Right hindlimb (tissue), 1 donor: ENCODE measurements around the gene UMAD1.
"Not testable (repeated sequence)": the region's sequence is repeated elsewhere in the genome, so short reads cannot be mapped to it uniquely, and the experiment has no call there.

Source experiments
- DNase-seq: peaks from one replicate; pipeline ENCODE4 v3.0.0-alpha.2; 2018

Gene UMAD1

GRCh38 chr7:7808156-7808555 lies 167.6 kb downstream of the UMAD1 start:
- DNase-seq, result no peak

DNA sequence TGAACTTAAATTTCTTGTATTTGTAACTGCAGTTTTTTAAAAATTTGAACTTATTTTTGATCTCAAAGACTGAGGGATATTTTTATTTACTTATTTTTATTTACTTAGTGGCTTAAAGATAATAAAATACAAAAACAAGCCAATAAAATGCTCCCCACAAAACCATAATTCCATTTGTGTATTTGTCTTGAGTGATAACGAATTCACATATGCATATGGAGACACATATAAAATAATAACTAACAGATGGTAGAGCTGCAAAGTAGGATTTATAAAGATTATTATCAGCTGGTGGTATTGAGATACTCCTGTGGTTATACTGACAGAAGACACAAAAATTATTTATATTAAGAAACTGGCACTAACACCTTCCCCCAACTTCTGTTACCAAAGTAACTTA lies 168.1 kb downstream of the UMAD1 start:
- no peak for DNase-seq

DNA sequence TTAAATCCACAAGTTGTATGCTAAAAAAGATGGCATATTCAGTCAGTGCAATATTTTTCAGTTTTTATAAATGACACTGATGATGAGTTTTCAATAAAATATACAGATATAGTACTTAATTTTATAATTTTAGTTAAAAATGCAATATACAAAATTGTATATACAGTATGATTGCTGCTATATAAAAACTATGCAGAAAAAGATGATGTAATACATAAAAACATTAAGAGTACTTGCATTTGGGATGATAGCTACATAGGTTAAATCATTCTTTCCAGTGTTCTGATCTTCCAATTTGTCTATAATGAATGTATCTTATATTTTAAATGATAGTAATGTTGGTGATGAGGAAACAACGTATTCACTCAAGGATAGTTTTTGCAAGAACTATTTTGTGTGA lies 169.8 kb downstream of the UMAD1 start:
- DNase-seq, result no peak

DNA sequence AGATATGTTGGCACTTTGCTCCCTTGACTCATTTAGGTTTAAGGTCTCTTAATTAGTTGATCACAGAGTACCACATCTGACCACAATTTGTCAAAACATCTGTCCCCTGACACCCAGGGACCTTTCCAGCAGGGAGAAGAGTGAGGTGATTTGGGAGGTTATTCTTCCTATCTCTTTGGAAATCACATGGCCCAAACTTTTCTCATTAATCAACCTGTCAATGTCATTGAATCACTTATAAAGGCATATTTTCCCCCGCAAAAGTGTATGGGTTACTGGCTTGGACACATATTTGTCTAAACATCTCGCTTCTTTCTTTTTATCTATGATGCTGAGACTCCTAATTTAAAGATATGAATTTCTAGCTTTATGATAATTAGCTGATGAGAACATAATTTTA lies 170.3 kb downstream of the UMAD1 start:
- DNase-seq, result no peak

DNA sequence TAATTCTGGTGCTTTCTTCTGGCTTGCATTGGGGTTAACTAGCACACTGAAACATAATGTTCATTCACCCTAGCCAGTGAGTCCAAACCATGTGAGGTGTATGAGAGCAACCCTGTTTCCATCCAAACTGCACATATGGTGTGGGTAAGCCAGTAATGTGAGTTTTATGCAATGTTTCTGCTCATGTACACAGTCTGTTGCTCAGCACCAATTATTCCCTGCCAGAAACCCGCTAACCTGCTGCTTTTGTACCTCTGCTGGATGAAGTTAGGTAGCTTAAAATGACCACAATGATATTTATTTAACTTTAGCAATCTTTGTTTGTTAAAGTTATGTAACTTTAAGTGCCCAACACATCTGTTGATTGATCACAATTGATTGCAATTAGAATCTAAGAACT lies 171.6 kb downstream of the UMAD1 start:
- DNase-seq, result no peak

GRCh38 chr7:7815395-7815794 lies 174.8 kb downstream of the UMAD1 start:
- DNase-seq, result no peak

DNA sequence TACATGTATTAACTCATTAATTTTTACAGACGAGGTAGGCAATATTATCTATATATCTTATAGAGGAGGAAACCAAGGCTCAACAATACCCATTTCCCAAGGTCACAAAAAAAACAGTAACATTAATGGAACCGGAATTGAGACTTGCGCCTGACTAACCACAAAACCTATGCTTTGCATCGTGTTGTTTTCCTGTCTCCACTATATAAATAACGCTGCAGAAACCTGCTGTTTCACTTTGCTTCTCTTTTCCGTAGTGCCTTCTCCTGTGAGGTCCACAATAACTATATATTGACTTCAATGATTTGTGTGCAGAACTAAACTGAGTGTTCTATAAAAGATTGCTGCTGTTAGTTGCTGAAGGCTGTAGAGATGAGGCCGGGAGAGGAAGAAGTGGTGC lies 175.5 kb downstream of the UMAD1 start:
- no peak for DNase-seq

DNA sequence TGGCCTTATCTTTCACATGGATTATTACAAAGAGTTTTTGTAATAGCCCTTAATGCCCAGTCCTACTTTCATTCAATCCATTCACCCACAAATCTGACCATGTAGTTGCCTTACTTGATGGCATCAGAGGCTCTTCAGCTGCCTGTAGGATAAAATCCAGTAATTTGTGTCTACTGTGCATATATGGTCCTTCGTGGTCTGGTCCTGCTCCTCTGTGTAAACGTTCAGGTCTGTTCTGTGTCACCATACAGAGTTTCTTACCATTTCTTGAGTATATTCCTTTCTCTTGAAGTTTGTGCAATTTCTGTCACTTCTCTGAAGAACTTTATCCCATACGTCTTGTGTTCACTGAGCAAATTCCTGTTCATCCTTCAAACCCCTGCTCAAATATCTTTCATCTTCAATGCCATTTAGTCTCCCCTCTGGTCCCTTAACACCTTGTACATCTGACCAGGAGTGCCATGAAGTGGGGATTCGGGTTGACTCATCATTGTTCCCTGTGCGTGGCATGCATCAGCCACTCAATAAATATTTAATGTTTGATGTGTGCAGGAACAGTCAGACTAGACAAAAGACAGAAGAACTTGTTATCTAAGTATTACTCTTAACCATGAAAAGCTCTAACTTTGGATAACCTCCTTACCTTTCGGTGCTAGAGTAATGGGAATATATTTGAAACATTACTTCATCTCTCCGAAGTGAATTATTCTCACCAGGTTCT lies 176.4 kb downstream of the UMAD1 start:
- no peak for DNase-seq

DNA sequence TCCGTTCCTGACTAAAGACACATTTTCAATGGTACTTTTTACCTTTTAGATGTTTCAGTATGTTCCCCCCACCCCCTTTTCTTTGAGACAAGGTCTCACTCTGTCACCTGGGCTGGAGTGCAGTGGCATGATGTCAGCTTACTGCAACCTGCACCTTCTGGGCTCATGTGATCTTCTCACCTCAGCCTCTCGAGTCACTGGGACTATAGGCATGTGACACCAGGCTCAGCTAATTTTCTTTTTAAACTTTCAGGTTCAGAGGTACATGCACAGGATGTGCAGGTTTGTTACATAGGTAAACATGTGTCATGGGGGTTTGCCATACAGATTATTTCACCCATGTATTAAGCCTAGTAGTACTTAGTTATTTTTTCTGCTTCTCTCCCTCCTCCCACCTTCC lies 177.2 kb downstream of the UMAD1 start:
- DNase-seq, result no peak

DNA sequence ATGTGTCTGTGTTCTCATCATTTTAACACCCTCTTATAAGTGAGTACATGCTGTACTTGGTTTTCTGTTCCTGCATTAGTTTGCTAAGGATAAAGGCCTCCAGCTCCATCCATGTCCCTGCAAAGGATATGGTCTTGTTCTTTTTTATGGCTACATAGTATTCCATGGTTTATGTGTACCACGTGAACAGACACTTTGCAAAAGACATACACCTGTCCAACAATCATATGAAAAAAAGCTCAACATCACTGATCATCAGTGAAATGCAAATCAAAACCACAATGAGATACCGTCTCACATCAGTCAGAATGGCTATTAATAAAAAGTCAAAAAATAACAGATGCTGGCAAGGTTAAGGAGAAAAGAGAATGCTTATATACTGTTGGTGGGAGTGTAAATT lies 177.6 kb downstream of the UMAD1 start:
- DNase-seq, result not testable (repeated sequence)

DNA sequence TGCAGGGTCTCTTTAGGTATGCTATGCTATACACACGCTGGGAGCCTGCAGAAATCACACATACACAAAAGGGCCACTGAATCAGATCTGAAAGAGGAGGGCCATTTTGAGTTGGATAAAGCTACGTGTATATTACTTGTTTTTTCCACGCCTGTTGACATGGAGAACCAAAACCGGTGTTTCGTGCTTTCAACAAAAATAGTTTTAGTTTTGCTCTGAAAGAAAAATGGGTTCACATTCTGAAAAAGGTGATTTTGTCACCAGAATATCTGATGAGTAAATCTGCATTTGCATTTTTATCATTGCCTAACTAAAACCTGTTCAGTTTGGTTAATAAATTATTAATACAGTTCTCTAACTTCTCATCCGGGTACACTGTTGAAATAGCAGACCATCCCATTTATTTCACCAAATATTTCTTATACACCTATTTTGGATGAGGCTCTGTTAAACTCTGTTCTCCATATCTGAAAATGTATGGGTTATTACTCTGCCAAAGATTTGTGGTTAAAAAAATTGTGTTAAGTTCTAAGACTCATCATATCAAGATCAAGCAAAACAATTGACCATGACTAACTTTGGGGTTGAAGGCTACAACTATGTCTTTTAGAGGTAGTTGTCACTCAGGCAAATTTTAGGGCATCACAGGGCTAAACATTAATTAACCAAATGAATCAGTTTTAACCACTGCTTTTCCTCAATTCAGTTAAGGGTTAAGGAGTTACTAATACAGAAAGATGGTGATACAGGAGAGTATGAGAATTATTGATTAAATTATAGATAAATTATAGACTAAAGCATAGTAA lies 179.1 kb downstream of the UMAD1 start:
- DNase-seq, result no peak

- no peak for DNase-seq
These were observed 179.9 kb downstream of the UMAD1 start for GRCh38 chr7:7820409-7820808.

DNA sequence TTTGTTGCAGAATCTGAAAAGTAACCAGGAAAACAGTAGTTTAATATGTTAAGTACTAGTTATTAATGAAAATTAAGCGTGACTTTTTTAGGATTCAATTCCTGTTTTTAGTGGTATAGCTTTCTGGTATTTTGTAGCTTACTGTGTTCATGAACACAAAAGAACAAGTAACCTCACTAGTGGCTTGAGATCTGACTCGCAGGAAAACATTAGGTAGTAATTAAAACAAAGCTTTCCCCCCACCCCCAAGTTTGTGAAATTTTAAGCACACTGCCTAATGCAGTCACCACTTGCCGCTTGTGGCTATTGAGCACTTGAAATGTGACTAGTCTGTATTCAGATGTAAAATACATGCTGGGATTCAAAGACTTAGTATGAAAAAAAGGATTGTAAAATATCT lies 180.4 kb downstream of the UMAD1 start:
- DNase-seq, result no peak

GRCh38 chr7:7821517-7821916 lies 181.0 kb downstream of the UMAD1 start:
- no peak for DNase-seq

- not testable (repeated sequence) for DNase-seq
These were observed 184.7 kb downstream of the UMAD1 start for GRCh38 chr7:7825294-7825693.

DNA sequence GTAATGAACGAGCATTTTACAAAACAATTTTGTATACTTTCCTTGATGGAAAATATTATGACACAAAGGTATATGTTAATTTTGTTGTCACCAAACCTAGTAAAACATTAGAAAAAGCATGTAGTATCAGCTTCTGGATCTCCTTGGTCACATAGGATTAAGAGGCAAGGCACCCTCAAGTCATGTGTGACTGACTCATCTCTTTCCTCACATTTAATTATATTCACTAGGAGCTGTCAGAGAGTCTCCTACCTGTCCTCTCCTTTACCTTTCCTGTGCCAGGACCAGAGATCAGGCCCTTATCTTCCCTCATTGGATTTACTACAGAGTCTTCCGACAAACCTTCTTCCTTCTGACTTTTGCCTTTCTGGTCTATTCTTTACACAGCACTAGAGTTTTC lies 189.1 kb downstream of the UMAD1 start:
- no peak for DNase-seq

DNA sequence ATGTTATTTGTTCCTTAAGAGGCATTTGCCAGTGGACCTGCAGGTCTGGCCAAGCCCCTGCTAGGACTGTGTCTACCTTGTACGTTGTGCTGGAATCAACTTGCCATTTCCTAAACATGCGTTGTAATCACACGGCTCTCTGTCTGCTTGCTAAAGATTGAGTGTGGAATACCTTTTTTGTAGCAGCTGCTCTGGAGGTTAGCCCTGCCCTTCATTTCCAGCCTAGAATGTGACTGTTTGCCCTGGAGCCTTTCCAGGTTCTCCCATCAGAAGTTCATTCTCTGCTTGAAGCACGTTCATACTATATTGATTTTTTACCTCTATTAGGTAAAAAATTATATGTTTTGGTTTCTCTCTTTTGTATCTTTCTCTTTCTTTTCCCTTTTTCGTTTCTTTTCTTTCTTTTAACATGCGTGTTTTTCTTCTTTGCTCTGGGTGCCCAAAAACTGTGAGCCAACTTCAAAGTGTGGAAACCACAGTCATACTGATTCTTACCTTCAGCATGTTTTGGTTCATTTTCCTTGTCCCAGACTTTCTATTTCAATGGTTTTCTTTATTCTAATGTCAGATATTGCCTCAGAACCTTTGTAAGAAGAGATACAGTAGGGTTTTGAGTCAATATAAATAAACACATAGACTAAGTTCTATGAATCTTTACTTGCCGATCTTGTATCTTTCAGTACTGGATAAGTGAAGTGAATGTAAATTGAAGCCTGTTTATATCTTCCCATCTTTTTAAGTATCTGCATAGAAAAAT lies 189.7 kb downstream of the UMAD1 start:
- DNase-seq, result no peak

- DNase-seq, result no peak
These were observed 192.0 kb downstream of the UMAD1 start for GRCh38 chr7:7832518-7832917.

GRCh38 chr7:7834761-7835160 lies 194.2 kb downstream of the UMAD1 start:
- DNase-seq, result no peak

GRCh38 chr7:7841027-7841426 lies 200.5 kb downstream of the UMAD1 start:
- DNase-seq, result no peak

GRCh38 chr7:7843240-7843639 lies 202.7 kb downstream of the UMAD1 start:
- DNase-seq, result no peak

DNA sequence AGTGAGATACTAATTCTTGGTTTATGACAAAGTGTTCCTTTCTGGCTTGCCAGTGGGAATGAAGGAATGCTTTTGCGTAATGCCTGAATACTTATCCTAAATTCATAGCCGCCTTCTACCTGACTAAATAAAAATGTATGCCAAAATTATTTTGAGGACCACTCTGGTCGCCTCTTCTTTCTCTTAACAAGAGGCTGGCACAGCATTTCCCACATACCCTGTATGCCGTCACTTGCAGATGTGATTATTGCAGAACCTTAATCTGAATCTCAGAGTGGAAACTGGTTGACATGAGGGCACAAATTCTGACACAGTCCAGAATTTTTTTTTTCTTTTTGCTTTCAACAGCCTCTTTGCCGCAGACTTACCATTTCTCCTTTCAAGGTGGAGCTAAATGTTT lies 203.4 kb downstream of the UMAD1 start:
- DNase-seq, result no peak

- DNase-seq, result no peak
These were observed 207.7 kb downstream of the UMAD1 start for GRCh38 chr7:7848246-7848645.

- DNase-seq, result no peak
These were observed 208.3 kb downstream of the UMAD1 start for GRCh38 chr7:7848892-7849291.
